K562 (cell line): ENCODE results near the gene TFCP2L1. TPM values are rescaled to one million over a fixed set of nuclear protein-coding genes. Genes with fewer than 3 reads are reported as not detected.

Experiments used
- ATAC-seq: fragments of 200-7000 bp; cut with Tn5 transposase; 3 replicates; pipeline ENCODE4 v1.9.1; 2020; ENCODE audit warnings: moderate library complexity
- BruUV-seq: library from RNA; stranded (reverse); fragments of 400-500 nt; replicated peaks from 2 replicates; lab custom pipeline; 2021; lab: Mats Ljungman, UMichigan
- CTCF ChIA-PET: fragments of 300-600 bp; formaldehyde crosslinking; extraction: SDS; loops from one replicate; lab custom pipeline; 2021; ENCODE audit warnings: low intra/inter-chr PET ratio; lab: Yijun Ruan, JAX
- POLR2A ChIA-PET: fragments of 300-600, 350-650 bp; sonication (Branson Sonifier 250); formaldehyde crosslinking; extraction: SDS; loops from one replicate; lab custom pipeline; 2021; ENCODE audit warnings: antibody characterized with exemption, inconsistent platforms; lab: Yijun Ruan, JAX
- DNase-seq, 4 experiments: peaks; one replicate each; pipeline versions ENCODE4 v3.0.0 to v3.0.0-alpha.2; 2011 to 2018; ENCODE audit warnings: low spot score in 3 of 4, mixed read lengths in 3 of 4; ENCODE audit errors: extremely low read depth in 1 of 4
- FAIRE-seq: peaks from 2 replicates; lab custom pipeline; 2011; peaks lifted over from hg19 to GRCh38; lab: Jason Lieb, UNC
- H2AFZ ChIP-seq: 2 replicates; pipeline ENCODE4 v1.6.0; 2011; ENCODE audit warnings: low read depth, low read length, control low read depth, inconsistent platforms
- H3K27ac ChIP-seq: fragments of 200-600 bp; 3 replicates; pipeline ENCODE4 v1.8.0; 2011; ENCODE audit warnings: low read depth, mild to moderate bottlenecking, control low read depth, inconsistent platforms, low read length, moderate library complexity, mixed read lengths; ENCODE audit errors: extremely low read depth
- H3K27me3 ChIP-seq, 2 experiments: fragments of 300-600 bp in 1 of 2; 2 replicates in 1 of 2; 3 replicates in 1 of 2; pipeline versions ENCODE4 v1.6.0 to v1.8.0; 2011; ENCODE audit warnings: inconsistent platforms in 2 of 2, low read length in 2 of 2, mild to moderate bottlenecking in 1 of 2, mixed read lengths in 1 of 2, moderate library complexity in 1 of 2; ENCODE audit not compliant: control insufficient read depth in 2 of 2, insufficient read depth in 2 of 2
- H3K36me3 ChIP-seq: fragments of 300-600 bp; 3 replicates; pipeline ENCODE4 v1.8.0; 2011; ENCODE audit warnings: mild to moderate bottlenecking, low read length, inconsistent platforms; ENCODE audit not compliant: control insufficient read depth, insufficient read depth
- H3K4me1 ChIP-seq, 2 experiments: fragments of 200-600 bp in 1 of 2; replicated peaks in 1 of 2; 2 replicates in 1 of 2; 3 replicates in 1 of 2; pipeline versions ENCODE4 v1.5.1 to v1.8.0; 2011; ENCODE audit warnings: inconsistent platforms in 2 of 2, low read length in 2 of 2, mild to moderate bottlenecking in 1 of 2, mixed read lengths in 1 of 2, moderate library complexity in 1 of 2; ENCODE audit not compliant: control insufficient read depth in 2 of 2, insufficient read depth in 2 of 2
- H3K4me2 ChIP-seq: 2 replicates; pipeline ENCODE4 v1.6.1; 2011; ENCODE audit warnings: low read length, control low read depth, inconsistent platforms, mixed read lengths; ENCODE audit not compliant: insufficient read depth
- H3K4me3 ChIP-seq: fragments of 200-600 bp; sonication (generic), shearing (Covaris generic); 2 replicates; pipeline ENCODE4 v1.5.1; 2016; ENCODE audit warnings: control low read depth, inconsistent platforms
- H3K79me2 ChIP-seq: fragments of 200-600 bp; 3 replicates; pipeline ENCODE4 v1.8.0; 2011; ENCODE audit warnings: low read length, inconsistent platforms; ENCODE audit not compliant: control insufficient read depth, insufficient read depth
- H3K9ac ChIP-seq, 2 experiments: 2 replicates each; pipeline versions ENCODE4 v1.6.0 to v1.6.1; 2011; ENCODE audit warnings: low read depth in 2 of 2, low read length in 2 of 2, control low read depth in 1 of 2, inconsistent platforms in 1 of 2, mild to moderate bottlenecking in 1 of 2, mixed read lengths in 1 of 2; ENCODE audit not compliant: insufficient read depth in 1 of 2
- H3K9me1 ChIP-seq: one replicate; pipeline ENCODE4 v1.6.0; 2011; ENCODE audit warnings: inconsistent platforms, mild to moderate bottlenecking, low read length, moderate library complexity; ENCODE audit not compliant: control insufficient read depth, insufficient read depth
- H3K9me3 ChIP-seq: replicated peaks from 2 replicates; pipeline ENCODE4 v1.5.1; 2011; ENCODE audit warnings: low read depth, low read length, inconsistent platforms; ENCODE audit not compliant: control insufficient read depth, insufficient read depth
- H4K20me1 ChIP-seq: replicated peaks from 2 replicates; pipeline ENCODE4 v1.6.1; 2011; ENCODE audit warnings: low read length, inconsistent platforms, mixed read lengths; ENCODE audit not compliant: control insufficient read depth, insufficient read depth
- ARID2 ChIP-seq: fragments of 450-650 bp; IDR thresholded peaks from 2 replicates; pipeline ENCODE4 v1.6.1; 2017; ENCODE audit warnings: antibody characterized with exemption, mild to moderate bottlenecking
- CBX2 ChIP-seq: fragments of 200-600 bp; sonication (generic); IDR thresholded peaks from one replicate; pipeline ENCODE4 v1.6.1; 2012; ENCODE audit warnings: mild to moderate bottlenecking, low read length, inconsistent platforms; ENCODE audit not compliant: insufficient read depth, poor library complexity, severe bottlenecking
- CBX3 ChIP-seq, 2 experiments: IDR thresholded peaks; 1 replicate in 1 of 2; 2 replicates in 1 of 2; pipeline ENCODE4 v1.6.1; 2012; ENCODE audit warnings: inconsistent platforms in 2 of 2, low read length in 2 of 2, borderline replicate concordance in 1 of 2, control low read depth in 1 of 2
- ETS2 ChIP-seq: IDR thresholded peaks from 2 replicates; pipeline ENCODE4 v1.6.1; 2016; ENCODE audit warnings: borderline replicate concordance, missing genetic modification characterization, mild to moderate bottlenecking, moderate library complexity, missing compliant biosample characterization; ENCODE audit not compliant: poor library complexity, severe bottlenecking
- GABPA ChIP-seq: fragments of 200-800 bp; sonication (Bioruptor generic); conservative IDR thresholded peaks from 2 replicates; pipeline ENCODE4 v1.6.1; 2016; ENCODE audit warnings: low read depth, missing genetic modification characterization, missing compliant biosample characterization
- KDM1A ChIP-seq, 2 experiments: fragments of 450-650 bp; IDR thresholded peaks; 2 replicates each; pipeline ENCODE4 v1.6.1; 2016; ENCODE audit warnings: mild to moderate bottlenecking in 2 of 2
- RAD51 ChIP-seq: fragments of 450-650 bp; IDR thresholded peaks from 2 replicates; pipeline ENCODE4 v1.7.1; 2016; ENCODE audit warnings: low read depth, mild to moderate bottlenecking, borderline replicate concordance
- RBM39 ChIP-seq: fragments of 200-400 bp; formaldehyde crosslinking; optimal IDR thresholded peaks from 2 replicates; pipeline ENCODE3; 2018; ENCODE audit warnings: low read depth, low read length
- TGIF2 ChIP-seq: sonication (generic); formaldehyde crosslinking; IDR thresholded peaks from 2 replicates; pipeline ENCODE4 v1.8.1; 2022; ENCODE audit warnings: mild to moderate bottlenecking, missing genetic modification reagents, moderate library complexity
- ZC3H11A ChIP-seq: IDR thresholded peaks from 2 replicates; pipeline ENCODE4 v1.6.1; 2012; ENCODE audit warnings: low read depth, low read length, improper control_type of control experiment
- ZNF354B ChIP-seq: fragments of 250-450 bp; sonication (Bioruptor Pico); IDR thresholded peaks from 2 replicates; pipeline ENCODE4 v1.4.0; 2020
- ZNF445 ChIP-seq: fragments of 250-450 bp; sonication (Bioruptor Pico); IDR thresholded peaks from 2 replicates; pipeline ENCODE4 v1.4.0; 2020; ENCODE audit warnings: low read depth, mild to moderate bottlenecking, moderate library complexity
- WGBS: fragments of 100-300 bp; shearing (Covaris generic); methylation state at CpG from one replicate; pipeline ENCODE4 v1.1.6; 2016; ENCODE audit warnings: low coverage, mixed read lengths; ENCODE audit not compliant: insufficient coverage; ENCODE audit errors: missing lambda C conversion rate; 5-methylcytosine and 5-hydroxymethylcytosine counted together
- in situ Hi-C: fragments of 300-500 bp; cut with MboI; formaldehyde crosslinking; loops from 4 replicates; pipeline ENCODE4 v1.15.0; 2018; ENCODE audit warnings: inconsistent platforms, mixed read lengths
- intact Hi-C: fragments of 100-400 bp; cut with micrococcal nuclease; formaldehyde crosslinking; loops from 2 replicates; pipeline ENCODE4 v1.14.2; 2022
- polyA plus RNA-seq, 8 experiments: library from polyadenylated mRNA; depleted of rRNA in 4 of 8; stranded (reverse) in 5 of 8; unstranded in 3 of 8; fragments of >200 nt; fragmentation: Nextera tagmentation in 2 of 8; fragmentation: Illumina TruSeq in 1 of 8; extraction: Ambion mirVana in 2 of 8; extraction: Trizol in 1 of 8; gene quantifications; 2 replicates each; pipeline versions ENCODE4 v1.2.1 to v1.2.3, GENCODE V29; 2011 to 2014; ENCODE audit warnings: inconsistent platforms in 1 of 8, missing spikeins in 1 of 8
- total RNA-seq, 7 experiments: library from RNA; depleted of rRNA in 6 of 7; stranded (reverse); fragments of >200 nt in 6 of 7; fragmentation: Illumina TruSeq in 2 of 7; extraction: Trizol in 2 of 7; gene quantifications; 2 replicates each; pipeline versions ENCODE4 v1.2.1 to v1.2.3, GENCODE V29; 2011 to 2021; ENCODE audit warnings: low replicate concordance in 1 of 7
- TF ChIP-seq, protein P1 (sequence below): IDR thresholded peaks from 2 replicates; pipeline ENCODE4 v1.6.1; 2016; ENCODE audit warnings: missing genetic modification characterization, missing compliant biosample characterization
- TF ChIP-seq, protein P2 (sequence below): fragments of 450-650 bp; conservative IDR thresholded peaks from 2 replicates; pipeline ENCODE4 v1.6.1; 2016; ENCODE audit warnings: missing genetic modification characterization, low read depth, mild to moderate bottlenecking, control low read depth, missing compliant biosample characterization
- TF ChIP-seq, protein P3 (sequence below): sonication (generic); formaldehyde crosslinking; IDR thresholded peaks from 2 replicates; pipeline ENCODE4 v1.8.0; 2022; ENCODE audit warnings: missing genetic modification reagents, mild to moderate bottlenecking, moderate library complexity, borderline replicate concordance

The TFCP2L1 gene
- total and polyA plus RNA-seq, 9 of the 15 experiments (the other 6 are each of a cell fraction or from before 2014, with no cell fraction given), result 0.08 to 1.00 (median 0.42) TPM

DNA sequence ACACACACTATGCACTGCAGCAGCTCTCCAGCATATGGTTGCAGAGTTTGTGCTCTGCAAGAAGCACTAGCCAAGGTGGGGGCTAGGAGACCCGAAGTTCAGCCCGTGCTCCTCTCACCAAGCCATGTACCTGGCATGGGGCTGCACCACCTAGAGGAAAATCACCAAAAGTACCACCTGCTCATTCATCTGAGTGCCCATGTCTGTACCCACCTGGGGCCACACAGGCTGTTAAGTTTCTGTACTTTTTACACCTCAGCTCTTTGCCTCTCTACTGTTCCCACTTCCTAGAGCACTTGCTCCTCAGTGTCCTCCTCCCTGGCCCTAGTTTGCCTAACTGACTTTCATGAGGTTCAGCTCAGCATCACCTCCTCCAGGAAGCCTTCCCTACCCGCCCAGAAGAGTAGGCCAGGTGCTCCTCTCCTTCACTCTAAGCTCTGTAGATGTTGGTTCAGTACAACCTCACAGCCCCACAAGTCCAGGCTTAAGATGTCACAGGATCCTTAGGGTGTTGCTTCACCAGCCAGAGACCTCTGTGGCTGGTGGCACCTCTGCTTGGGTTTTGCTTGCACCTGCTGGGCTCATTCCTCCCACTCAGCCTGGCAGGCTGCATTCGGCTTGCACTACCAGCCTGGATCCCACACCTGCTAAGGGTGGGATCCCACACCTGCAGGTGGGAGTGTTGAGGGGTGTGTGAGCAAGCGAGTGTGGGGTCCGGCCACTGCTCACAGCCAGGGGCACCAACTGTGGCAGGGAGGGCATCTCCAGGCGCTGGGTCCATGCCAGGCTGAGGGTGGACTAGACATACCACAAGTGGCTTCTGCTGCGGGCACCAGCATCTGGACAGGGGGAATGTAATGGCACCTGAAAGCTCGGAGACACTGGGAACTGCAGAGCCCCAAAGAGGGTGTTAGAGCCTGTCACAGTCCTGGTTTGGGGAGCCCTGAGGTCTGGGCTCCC lies 10.2 kb upstream of the TFCP2L1 start:
- Histone ChIP-seq H4K20me1 (no peaks in the 10 kb centered on the region), H3K9ac (no peak overlapping the region), H3K79me2 (no peaks in the 10 kb centered on the region), H3K4me3 (no peak overlapping the region), H3K27ac (no peak overlapping the region), H2AFZ (no peak overlapping the region), H3K27me3 (peaks cover 15 to 33% of the 10 kb centered on the region in 2 experiments; a peak in 4 of 5 replicates), H3K36me3 (no peaks in the 10 kb centered on the region), H3K9me1 (no peaks in the 10 kb centered on the region), H3K4me2 (no peak overlapping the region), H3K4me1 (no peaks in the 10 kb centered on the region), H3K9me3 (no peaks in the 10 kb centered on the region)
- FAIRE-seq, result no peak
- POLR2A ChIA-PET, result interaction anchor here (0.6 to 1.0 kb wide), 5 partner anchors 12 to 533 kb away, joined by 3 to 5 read pairs (median 3); no protein-coding TSS in a partner anchor
- CTCF ChIA-PET, result no interaction called here
- intact Hi-C loops (no loop called here), in situ Hi-C loops (no loop called here)
- BruUV-seq, result no TSS peak
- DNase-seq, result no peak
- 0% methylated on average over 9 of the region's 9 CpGs for WGBS
- ATAC-seq, result no peak
- TF ChIP-seq, protein P1, sequence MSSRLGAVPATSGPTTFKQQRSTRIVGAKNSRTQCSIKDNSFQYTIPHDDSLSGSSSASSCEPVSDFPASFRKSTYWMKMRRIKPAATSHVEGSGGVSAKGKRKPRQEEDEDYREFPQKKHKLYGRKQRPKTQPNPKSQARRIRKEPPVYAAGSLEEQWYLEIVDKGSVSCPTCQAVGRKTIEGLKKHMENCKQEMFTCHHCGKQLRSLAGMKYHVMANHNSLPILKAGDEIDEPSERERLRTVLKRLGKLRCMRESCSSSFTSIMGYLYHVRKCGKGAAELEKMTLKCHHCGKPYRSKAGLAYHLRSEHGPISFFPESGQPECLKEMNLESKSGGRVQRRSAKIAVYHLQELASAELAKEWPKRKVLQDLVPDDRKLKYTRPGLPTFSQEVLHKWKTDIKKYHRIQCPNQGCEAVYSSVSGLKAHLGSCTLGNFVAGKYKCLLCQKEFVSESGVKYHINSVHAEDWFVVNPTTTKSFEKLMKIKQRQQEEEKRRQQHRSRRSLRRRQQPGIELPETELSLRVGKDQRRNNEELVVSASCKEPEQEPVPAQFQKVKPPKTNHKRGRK (tag), result no peak
- TF ChIP-seq ARID2 (no peak), GABPA (tag) (no peak), CBX2 (no peak), RBM39 (no peak), KDM1A (IDR thresholded peaks at IDR 0.05) (no peak), ZC3H11A (no peak), CBX3 (IDR thresholded peaks at IDR 0.05; ENCODE audit: borderline replicate concordance in 1 of 2, low read length in 2 of 2) (no peak), RAD51 (no peak), TGIF2 (no peak), ZNF445 (CRISPR knock-in tag) (no peak), ETS2 (tag) (no peak), ZNF354B (no peak)
- TF ChIP-seq, protein P2, sequence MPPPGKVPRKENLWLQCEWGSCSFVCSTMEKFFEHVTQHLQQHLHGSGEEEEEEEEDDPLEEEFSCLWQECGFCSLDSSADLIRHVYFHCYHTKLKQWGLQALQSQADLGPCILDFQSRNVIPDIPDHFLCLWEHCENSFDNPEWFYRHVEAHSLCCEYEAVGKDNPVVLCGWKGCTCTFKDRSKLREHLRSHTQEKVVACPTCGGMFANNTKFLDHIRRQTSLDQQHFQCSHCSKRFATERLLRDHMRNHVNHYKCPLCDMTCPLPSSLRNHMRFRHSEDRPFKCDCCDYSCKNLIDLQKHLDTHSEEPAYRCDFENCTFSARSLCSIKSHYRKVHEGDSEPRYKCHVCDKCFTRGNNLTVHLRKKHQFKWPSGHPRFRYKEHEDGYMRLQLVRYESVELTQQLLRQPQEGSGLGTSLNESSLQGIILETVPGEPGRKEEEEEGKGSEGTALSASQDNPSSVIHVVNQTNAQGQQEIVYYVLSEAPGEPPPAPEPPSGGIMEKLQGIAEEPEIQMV (tag), result no peak
- TF ChIP-seq, protein P3, sequence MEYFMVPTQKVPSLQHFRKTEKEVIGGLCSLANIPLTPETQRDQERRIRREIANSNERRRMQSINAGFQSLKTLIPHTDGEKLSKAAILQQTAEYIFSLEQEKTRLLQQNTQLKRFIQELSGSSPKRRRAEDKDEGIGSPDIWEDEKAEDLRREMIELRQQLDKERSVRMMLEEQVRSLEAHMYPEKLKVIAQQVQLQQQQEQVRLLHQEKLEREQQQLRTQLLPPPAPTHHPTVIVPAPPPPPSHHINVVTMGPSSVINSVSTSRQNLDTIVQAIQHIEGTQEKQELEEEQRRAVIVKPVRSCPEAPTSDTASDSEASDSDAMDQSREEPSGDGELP (CRISPR knock-in tag), result no peak
